Breast epithelium (tissue), 4 donors: ENCODE results near the gene TDRD12. TPM values are rescaled to one million over a fixed set of nuclear protein-coding genes. Genes with fewer than 3 reads are reported as not detected.
"Not testable (repeated sequence)": the region's sequence is repeated elsewhere in the genome, so short reads cannot be mapped to it uniquely, and the experiment has no call there.

ENCODE experiments used
- DNase-seq, 2 donors: peaks; one replicate each; pipeline ENCODE4 v3.0.0-alpha.2; 2019; ENCODE audit warnings: low spot score in 2 of 2
- H3K27ac ChIP-seq, 2 donors: fragments of 200-600 bp; sonication (generic) in 1 of 2; one replicate each; pipeline ENCODE4 v1.5.1; 2016 to 2019; ENCODE audit warnings: mild to moderate bottlenecking in 1 of 2
- H3K27me3 ChIP-seq, 2 donors: fragments of 200-600 bp; sonication (generic) in 1 of 2; one replicate each; pipeline versions ENCODE4 v1.5.1 to v1.6.0; 2017 to 2019; ENCODE audit warnings: control low read depth in 1 of 2, mild to moderate bottlenecking in 1 of 2
- H3K36me3 ChIP-seq: fragments of 200-600 bp; one replicate; pipeline ENCODE4 v1.5.1; 2019
- H3K4me1 ChIP-seq, 2 donors: fragments of 200-600 bp; sonication (generic); one replicate each; pipeline ENCODE4 v1.5.1; 2016 to 2019; ENCODE audit warnings: control low read depth in 1 of 2
- H3K4me3 ChIP-seq, 3 donors: fragments of 200-600 bp; sonication (generic); 1 replicate in 2 of 3; 2 replicates in 1 of 3; pipeline ENCODE4 v1.5.1; 2016 to 2019; ENCODE audit warnings: mild to moderate bottlenecking in 3 of 3, moderate library complexity in 2 of 3
- H3K9me3 ChIP-seq, 2 donors: fragments of 200-600 bp; sonication (generic) in 1 of 2; one replicate each; pipeline ENCODE4 v1.5.1; 2016 to 2019; ENCODE audit warnings: control low read depth in 1 of 2
- CTCF ChIP-seq, 3 donors: fragments of 450-650 bp; IDR thresholded peaks; one replicate each; pipeline ENCODE4 v1.5.1; 2016 to 2017; ENCODE audit warnings: antibody characterized with exemption in 3 of 3, mild to moderate bottlenecking in 3 of 3, moderate library complexity in 3 of 3
- POLR2A ChIP-seq: fragments of 450-650 bp; IDR thresholded peaks from one replicate; pipeline ENCODE4 v1.6.1; 2016; ENCODE audit warnings: antibody characterized with exemption, mild to moderate bottlenecking, moderate library complexity
- POLR2AphosphoS5 ChIP-seq, 3 donors: sonication (generic); formaldehyde crosslinking; IDR thresholded peaks; one replicate each; pipeline ENCODE4 v1.6.1; 2017; ENCODE audit warnings: antibody characterized with exemption in 3 of 3
- intact Hi-C: fragments of 100-400 bp; cut with DNase I; formaldehyde crosslinking; loops from one replicate; pipeline ENCODE4 v1.15.1; 2023; ENCODE audit warnings: low total_unique reads
- total RNA-seq, 3 donors: library from RNA; depleted of rRNA; stranded (reverse); fragments of >200 nt; gene quantifications; one replicate each; pipeline ENCODE4 v1.1.0, GENCODE V29; 2016

TDRD12 gene
- total RNA-seq, 3 donors from 2014 or later: 2.0 to 2.3 TPM; not detected in 1

DNA sequence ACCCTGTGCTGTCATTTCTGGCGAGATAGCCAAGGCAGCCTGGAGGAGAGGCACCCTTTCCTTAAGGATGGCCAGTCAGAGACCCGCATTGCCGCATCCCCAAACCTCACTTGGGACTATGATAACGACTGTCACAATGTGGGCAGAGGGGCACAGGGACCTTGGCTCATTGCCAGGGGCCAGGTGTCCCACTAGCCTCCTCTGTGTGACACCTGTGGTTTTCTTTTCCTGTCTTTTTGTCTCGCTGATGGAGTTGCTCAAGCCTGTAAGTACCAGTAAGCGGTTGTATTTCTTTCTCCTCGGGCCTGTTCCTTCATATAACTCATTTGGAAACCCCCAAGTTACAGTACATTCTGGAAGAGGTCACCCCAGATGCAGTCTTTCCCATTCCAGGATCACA is 59.5 kb downstream of the TDRD12 start:
- Histone ChIP-seq H3K27ac (no peak overlapping the region), H3K27me3 (no peaks in the 10 kb centered on the region), H3K9me3 (peaks cover 0 to 7% of the 10 kb centered on the region in 2 donors), H3K4me3 (no peak overlapping the region), H3K36me3 (no peaks in the 10 kb centered on the region), H3K4me1 (no peaks in the 10 kb centered on the region)
- intact Hi-C loops: no loop called here
- TF ChIP-seq POLR2AphosphoS5 (IDR thresholded peaks at IDR 0.05): no peak
- no peak for TF ChIP-seq CTCF (IDR thresholded peaks at IDR 0.05)
- TF ChIP-seq POLR2A: no peak
- no peak for DNase-seq

- no peak for DNase-seq
- no peaks in the 10 kb centered on the region for H3K4me1 ChIP-seq
- TF ChIP-seq POLR2AphosphoS5 (IDR thresholded peaks at IDR 0.05): no peak
- TF ChIP-seq POLR2A: no peak
- TF ChIP-seq CTCF (IDR thresholded peaks at IDR 0.05): no peak
- no peaks in the 10 kb centered on the region for H3K36me3 ChIP-seq
- no peak overlapping the region for H3K4me3 ChIP-seq
- H3K27me3 ChIP-seq: no peaks in the 10 kb centered on the region
- intact Hi-C loops: no loop called here
- peaks cover 0 to 7% of the 10 kb centered on the region in 2 donors for H3K9me3 ChIP-seq
- H3K27ac ChIP-seq: no peak overlapping the region
These were observed 61.7 kb downstream of the TDRD12 start for GRCh38 chr19:32781280-32781679.

DNA sequence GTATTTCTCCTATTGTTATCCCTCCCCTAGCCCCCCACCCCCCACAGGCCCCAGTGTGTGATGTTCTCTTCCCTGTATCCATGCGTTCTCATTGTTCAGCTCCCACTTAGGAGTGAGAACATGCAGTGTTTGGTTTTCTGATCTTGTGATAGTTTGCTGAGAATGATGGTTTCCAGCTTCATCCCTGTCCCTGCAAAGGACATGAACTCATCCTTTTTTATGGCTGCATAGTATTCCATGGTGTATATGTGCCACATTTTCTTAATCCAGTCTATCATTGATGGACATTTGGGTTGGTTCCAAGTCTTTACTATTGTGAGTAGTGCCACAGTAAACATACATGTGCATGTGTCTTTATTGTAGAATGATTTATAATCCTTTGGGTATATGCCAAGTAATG is 62.5 kb downstream of the TDRD12 start:
- DNase-seq, H3K36me3 ChIP-seq, H3K9me3 ChIP-seq, H3K27me3 ChIP-seq, H3K27ac ChIP-seq, intact Hi-C loops, H3K4me1 ChIP-seq, H3K4me3 ChIP-seq: not testable (repeated sequence)

DNA sequence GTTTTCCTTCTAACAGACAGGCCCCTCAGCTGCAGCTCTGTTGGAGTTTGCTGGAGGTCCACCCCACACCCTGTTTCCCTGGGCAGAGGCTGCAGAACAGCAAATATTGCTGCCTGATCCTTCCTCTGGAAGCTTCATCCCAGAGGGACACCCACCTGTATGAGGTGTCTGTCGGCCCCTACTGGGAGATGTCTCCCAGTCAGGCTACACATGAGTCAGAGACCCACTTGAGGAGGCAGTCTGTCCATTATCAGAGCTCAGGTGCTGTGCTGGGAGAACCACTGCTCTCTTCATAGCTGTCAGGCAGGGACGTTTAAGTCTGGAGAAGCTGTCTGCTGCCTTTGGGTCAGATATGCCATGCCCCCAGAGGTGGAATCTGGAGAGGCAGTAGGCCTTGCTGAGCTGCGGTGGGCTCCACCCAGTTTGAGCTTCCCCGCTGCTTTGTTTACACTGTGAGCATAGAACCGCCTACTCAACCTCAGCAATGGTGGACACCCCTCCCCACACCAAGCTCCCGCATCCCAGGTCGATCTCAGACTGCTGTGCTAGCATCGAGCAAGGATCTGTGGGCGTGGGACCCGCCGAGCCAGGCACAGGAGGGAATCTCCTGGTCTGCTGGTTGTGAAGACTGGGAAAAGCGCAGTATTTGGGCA is 67.7 kb downstream of the TDRD12 start:
- H3K36me3 ChIP-seq, H3K27me3 ChIP-seq, H3K4me1 ChIP-seq, H3K9me3 ChIP-seq, H3K4me3 ChIP-seq, H3K27ac ChIP-seq, DNase-seq, intact Hi-C loops: not testable (repeated sequence)

- H3K27ac ChIP-seq, H3K9me3 ChIP-seq, intact Hi-C loops, H3K4me1 ChIP-seq, H3K27me3 ChIP-seq, H3K4me3 ChIP-seq, DNase-seq, H3K36me3 ChIP-seq: not testable (repeated sequence)
These were observed 68.3 kb downstream of the TDRD12 start for GRCh38 chr19:32787895-32788294.

DNA sequence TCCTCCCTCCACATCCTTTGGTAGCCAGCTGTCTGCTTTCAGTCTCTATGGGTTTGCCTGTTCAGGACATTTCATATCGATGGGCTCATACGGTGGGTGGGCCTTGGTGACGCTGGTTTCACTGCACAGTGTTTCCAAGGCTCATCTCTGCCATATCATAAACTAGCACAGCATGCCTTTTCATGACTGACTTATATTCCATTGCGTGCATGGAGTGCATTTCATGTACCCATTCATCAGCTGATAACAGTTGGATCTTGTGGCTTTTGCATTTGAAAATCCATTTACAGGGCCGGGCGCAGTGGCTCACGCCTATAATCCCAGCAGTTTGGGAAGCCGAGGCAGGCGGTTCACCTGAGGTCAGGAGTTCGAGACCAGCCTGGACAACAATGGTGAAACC is 69.9 kb downstream of the TDRD12 start:
- Histone ChIP-seq H3K36me3 (no peaks in the 10 kb centered on the region), H3K4me3 (no peak overlapping the region), H3K27ac (no peak overlapping the region), H3K27me3 (no peaks in the 10 kb centered on the region), H3K4me1 (no peaks in the 10 kb centered on the region), H3K9me3 (no peaks in the 10 kb centered on the region)
- no peak for DNase-seq
- TF ChIP-seq POLR2AphosphoS5 (IDR thresholded peaks at IDR 0.05) (no peak), POLR2A (no peak), CTCF (IDR thresholded peaks at IDR 0.05) (no peak)
- intact Hi-C loops: no loop called here

DNA sequence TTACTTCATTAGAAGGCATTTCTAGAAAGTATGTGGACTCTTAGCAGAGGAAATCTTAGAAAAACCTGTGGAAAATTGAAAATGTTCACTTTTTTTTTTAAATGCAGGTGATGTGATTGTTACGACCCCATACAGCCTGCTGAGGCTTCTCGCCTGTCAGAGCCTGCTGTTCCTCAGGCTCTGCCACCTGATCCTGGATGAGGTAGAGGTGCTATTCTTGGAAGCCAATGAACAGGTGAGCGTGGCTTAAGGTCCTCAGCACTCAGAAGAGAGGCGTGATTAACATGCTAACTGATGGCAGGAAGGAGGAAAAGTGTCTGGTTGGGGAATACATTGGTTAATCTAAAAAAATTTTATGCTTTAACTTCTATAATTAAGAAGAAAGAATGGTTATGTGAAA is 78.6 kb downstream of the TDRD12 start:
- TF ChIP-seq POLR2A (no peak), CTCF (IDR thresholded peaks at IDR 0.05) (no peak), POLR2AphosphoS5 (IDR thresholded peaks at IDR 0.05) (no peak)
- DNase-seq: no peak

More for the DNA sequence above, 78.6 kb downstream of the TDRD12 start:
- intact Hi-C loops: no loop called here
- Histone ChIP-seq H3K4me1 (no peaks in the 10 kb centered on the region), H3K27ac (no peak overlapping the region), H3K4me3 (no peak overlapping the region), H3K36me3 (no peaks in the 10 kb centered on the region), H3K9me3 (no peaks in the 10 kb centered on the region), H3K27me3 (no peaks in the 10 kb centered on the region)
